Common myeloid progenitor, CD34-positive (primary cell): ENCODE measurements around the gene CD82.

Source experiments
- CTCF ChIA-PET: fragments of 350-600 bp; sonication (Branson Sonifier 250); formaldehyde crosslinking; loops from one replicate; lab custom pipeline; 2021; ENCODE audit warnings: antibody characterized with exemption; lab: Charles Lee
- POLR2A ChIA-PET: fragments of 350-600 bp; sonication (Branson Sonifier 250); formaldehyde crosslinking; loops from one replicate; lab custom pipeline; 2021; ENCODE audit warnings: antibody characterized with exemption; lab: Charles Lee
- DNase-seq, 3 donors: peaks; one replicate each; pipeline versions ENCODE4 v3.0.0 to v3.0.0-alpha.2; 2013
- H3K27ac ChIP-seq, 2 experiments: 1 replicate in 1 of 2; 2 replicates in 1 of 2; pipeline ENCODE4 v1.7.0; 2013; ENCODE audit warnings: inconsistent platforms in 2 of 2, low read length in 2 of 2, mild to moderate bottlenecking in 2 of 2, low read depth in 1 of 2, moderate library complexity in 1 of 2; ENCODE audit not compliant: severe bottlenecking in 2 of 2, insufficient read depth in 1 of 2, poor library complexity in 1 of 2
- H3K27me3 ChIP-seq, 5 experiments: replicated peaks in 2 of 5; 1 replicate in 3 of 5; 2 replicates in 2 of 5; pipeline versions ENCODE4 v1.6.1 to v1.7.0; 2013; ENCODE audit warnings: low read length in 4 of 5, mild to moderate bottlenecking in 2 of 5, moderate library complexity in 2 of 5, inconsistent platforms in 1 of 5; ENCODE audit not compliant: insufficient read depth in 5 of 5, control insufficient read depth in 4 of 5
- H3K36me3 ChIP-seq, 4 experiments: 1 replicate in 2 of 4; 2 replicates in 2 of 4; pipeline versions ENCODE4 v1.6.1 to v1.7.0; 2013; ENCODE audit warnings: low read length in 3 of 4, control low read depth in 1 of 4, mild to moderate bottlenecking in 1 of 4; ENCODE audit not compliant: control insufficient read depth in 4 of 4, insufficient read depth in 4 of 4
- H3K4me1 ChIP-seq, 4 experiments: 1 replicate in 3 of 4; 2 replicates in 1 of 4; pipeline versions ENCODE4 v1.6.1 to v1.7.1; 2013; ENCODE audit warnings: low read length in 3 of 4, mild to moderate bottlenecking in 3 of 4, control low read depth in 1 of 4, inconsistent platforms in 1 of 4, moderate library complexity in 1 of 4; ENCODE audit not compliant: control insufficient read depth in 4 of 4, insufficient read depth in 4 of 4; ENCODE audit errors: control extremely low read depth in 1 of 4
- H3K4me3 ChIP-seq, 7 experiments: 1 replicate in 4 of 7; 2 replicates in 3 of 7; pipeline versions ENCODE4 v1.5.1 to v1.7.0; 2013; ENCODE audit warnings: mild to moderate bottlenecking in 7 of 7, low read length in 6 of 7, moderate library complexity in 6 of 7, inconsistent platforms in 2 of 7, low read depth in 2 of 7, control low read depth in 1 of 7; ENCODE audit not compliant: insufficient read depth in 4 of 7, control insufficient read depth in 1 of 7; ENCODE audit errors: extremely low read depth in 1 of 7
- H3K9me3 ChIP-seq, 5 experiments: 1 replicate in 4 of 5; 2 replicates in 1 of 5; pipeline versions ENCODE4 v1.6.1 to v1.7.1; 2013; ENCODE audit warnings: low read length in 4 of 5, mild to moderate bottlenecking in 2 of 5, inconsistent platforms in 1 of 5, low read depth in 1 of 5, moderate library complexity in 1 of 5; ENCODE audit not compliant: control insufficient read depth in 4 of 5, insufficient read depth in 2 of 5; ENCODE audit errors: control extremely low read depth in 1 of 5
- WGBS: methylation state at CpG from one replicate; pipeline ENCODE4 v1.1.5; 2013; ENCODE audit not compliant: insufficient coverage; 5-methylcytosine and 5-hydroxymethylcytosine counted together

CD82 gene

GRCh38 chr11:44631831-44632230, 66.4 kb downstream of the CD82 start:
- H3K4me1 ChIP-seq, result no peaks in the 10 kb centered on the region
- 93% methylated on average over 4 of the region's 6 CpGs for WGBS
- H3K27me3 ChIP-seq, result peaks cover 0 to 2% (median 0%) of the 10 kb centered on the region in 5 experiments
- H3K9me3 ChIP-seq, result no peaks in the 10 kb centered on the region
- no peak for DNase-seq
- ChIA-PET CTCF (interaction anchor here (0.7 to 2.7 kb wide), 8 partner anchors 10 to 261 kb away, joined by 3 to 12 read pairs (median 4); no protein-coding TSS in a partner anchor), POLR2A (interaction anchor here (0.8 kb wide), 1 partner anchor 89 kb away, joined by 3 read pairs; no protein-coding TSS in a partner anchor)
- no peaks in the 10 kb centered on the region for H3K36me3 ChIP-seq
- no peak overlapping the region for H3K27ac ChIP-seq
- H3K4me3 ChIP-seq, result no peak overlapping the region

DNA sequence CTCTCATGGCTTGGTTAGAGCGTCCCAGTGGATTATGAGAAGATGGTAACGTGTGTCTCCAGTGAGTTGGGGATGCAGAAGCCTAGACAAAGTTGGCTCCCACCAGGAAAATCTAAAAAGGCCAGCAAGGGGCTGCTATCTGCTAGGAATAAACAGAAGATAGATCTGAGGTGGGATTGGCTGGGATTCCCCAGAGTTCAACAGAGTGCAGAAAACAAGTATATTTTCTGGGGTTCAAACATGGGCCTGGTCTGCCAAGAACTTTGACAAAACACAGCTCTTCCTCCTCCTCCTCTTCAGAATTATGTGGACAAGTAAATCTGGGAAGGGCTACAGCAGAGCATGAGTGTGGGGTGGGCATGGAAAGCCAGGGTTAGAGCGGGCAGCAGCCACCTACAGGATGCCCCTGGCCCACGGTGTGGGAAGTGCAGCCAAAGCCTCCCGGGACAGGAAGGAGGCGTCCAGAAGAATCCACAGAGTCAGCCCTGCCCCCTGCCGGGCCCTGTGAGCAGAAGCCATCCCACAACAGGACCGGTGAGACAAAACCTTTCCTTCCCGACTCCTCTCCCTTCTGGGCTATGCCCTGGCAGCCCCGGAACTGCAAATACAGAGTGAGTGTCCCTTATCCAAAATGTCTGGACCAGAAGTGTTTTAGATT, 67.1 kb downstream of the CD82 start:
- Histone ChIP-seq H3K9me3 (no peaks in the 10 kb centered on the region), H3K27ac (no peak overlapping the region), H3K4me1 (no peaks in the 10 kb centered on the region), H3K4me3 (no peak overlapping the region), H3K27me3 (peaks cover 0 to 2% (median 0%) of the 10 kb centered on the region in 5 experiments), H3K36me3 (no peaks in the 10 kb centered on the region)
- DNase-seq, result peak in 2 of 3 donors; percentile 37 to 47
- ChIA-PET POLR2A (interaction anchor here (0.6 to 0.8 kb wide), 2 partner anchors 14 to 88 kb away, joined by 3 read pairs; no protein-coding TSS in a partner anchor), CTCF (interaction anchor here (0.7 to 2.7 kb wide), 9 partner anchors 8 to 279 kb away, joined by 3 to 12 read pairs (median 4); no protein-coding TSS in a partner anchor)
- WGBS, result 44% methylated on average over 7 of the region's 10 CpGs

- no peaks in the 10 kb centered on the region for H3K4me1 ChIP-seq
- no peak overlapping the region for H3K4me3 ChIP-seq
- DNase-seq, result peak in 2 of 3 donors; percentile 41 to 44
- ChIA-PET POLR2A (no interaction called here), CTCF (interaction anchor here (1.2 to 1.4 kb wide), 2 partner anchors 36 to 278 kb away, joined by 3 to 4 read pairs; no protein-coding TSS in a partner anchor)
- 65% methylated on average over 6 of the region's 6 CpGs for WGBS
- H3K27me3 ChIP-seq, result no peaks in the 10 kb centered on the region
- no peak overlapping the region for H3K27ac ChIP-seq
- H3K9me3 ChIP-seq, result no peaks in the 10 kb centered on the region
- no peaks in the 10 kb centered on the region for H3K36me3 ChIP-seq
Measured at GRCh38 chr11:44633641-44634040, 68.2 kb downstream of the CD82 start.

DNA sequence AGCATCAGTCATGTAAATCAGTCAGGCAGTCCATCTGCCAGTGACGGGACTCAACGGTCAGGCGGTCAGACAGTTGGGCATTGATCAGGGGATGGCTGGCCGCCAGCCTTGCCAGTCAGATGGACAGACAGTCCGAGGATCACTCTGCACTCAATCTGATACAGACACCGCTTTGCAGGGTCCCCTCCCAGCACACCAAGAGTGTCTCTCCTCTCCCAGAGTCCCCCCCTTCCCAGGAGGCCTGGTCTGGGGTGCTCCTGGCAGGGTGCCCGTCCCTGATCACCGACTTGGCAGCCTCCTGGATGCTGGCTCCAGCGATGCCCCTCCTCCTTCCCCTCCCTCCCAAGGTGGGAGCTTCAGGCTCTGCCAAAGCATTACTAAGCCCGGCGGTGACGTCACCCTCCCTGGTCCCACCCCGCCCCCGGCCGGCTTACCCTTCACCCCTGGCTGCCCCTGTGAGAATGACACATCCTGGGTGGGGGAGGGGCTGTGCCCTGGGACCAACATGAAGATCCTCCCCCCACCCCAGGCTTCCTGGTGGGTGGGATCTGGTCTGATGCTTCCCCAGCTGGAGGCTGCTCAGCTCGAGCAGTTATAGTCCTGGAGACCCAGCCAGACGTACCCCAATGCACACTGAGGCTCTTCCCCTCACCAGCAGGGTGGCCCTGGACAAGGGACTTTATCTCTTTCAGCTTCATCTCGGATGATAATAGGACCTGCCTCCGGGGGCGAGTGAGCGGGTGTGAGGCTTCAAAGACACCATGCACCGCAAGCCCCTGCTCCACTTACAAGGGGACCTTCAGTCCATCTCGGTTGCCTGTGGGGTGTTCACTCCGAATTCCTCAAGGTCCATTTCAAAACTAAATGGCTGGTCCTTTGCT, 69.2 kb downstream of the CD82 start:
- ChIA-PET CTCF (interaction anchor here (1.0 to 1.2 kb wide), 3 partner anchors 29 to 269 kb away, joined by 3 read pairs; no protein-coding TSS in a partner anchor), POLR2A (no interaction called here)
- Histone ChIP-seq H3K9me3 (no peaks in the 10 kb centered on the region), H3K36me3 (no peaks in the 10 kb centered on the region), H3K4me3 (no peak overlapping the region), H3K27ac (no peak overlapping the region), H3K27me3 (no peaks in the 10 kb centered on the region), H3K4me1 (no peaks in the 10 kb centered on the region)
- 85% methylated on average over 17 of the region's 24 CpGs for WGBS
- peak in 1 of 3 donors; percentile 23 for DNase-seq

GRCh38 chr11:44637487-44637886, 72.0 kb downstream of the CD82 start:
- Histone ChIP-seq H3K4me1 (no peaks in the 10 kb centered on the region), H3K9me3 (peaks cover 0 to 6% (median 4%) of the 10 kb centered on the region in 5 experiments), H3K27me3 (no peaks in the 10 kb centered on the region), H3K4me3 (no peak overlapping the region), H3K27ac (no peak overlapping the region), H3K36me3 (no peaks in the 10 kb centered on the region)
- WGBS, result 100% methylated on average over 1 of the region's 2 CpGs
- ChIA-PET CTCF (no interaction called here), POLR2A (no interaction called here)
- no peak for DNase-seq

DNA sequence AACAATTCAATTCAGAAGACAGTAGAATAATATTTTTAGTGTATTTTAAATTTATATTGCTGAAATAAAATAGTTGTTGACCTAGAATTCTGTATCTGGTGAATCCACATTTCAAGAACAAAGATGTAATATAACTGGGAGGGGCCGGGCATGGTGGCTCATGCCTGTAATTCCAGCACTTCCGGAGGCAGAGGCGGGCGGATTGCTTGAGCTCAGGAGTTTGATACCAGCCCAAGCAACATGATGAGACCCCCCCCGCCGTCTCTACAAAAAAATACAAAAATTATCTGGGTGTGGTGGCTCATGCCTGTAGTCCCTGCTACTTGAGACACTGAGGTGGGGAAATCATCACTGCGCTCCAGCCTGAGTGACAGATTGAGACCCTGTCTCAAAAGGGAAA, 72.6 kb downstream of the CD82 start:
- DNase-seq, result no peak
- Histone ChIP-seq H3K4me3 (no peak overlapping the region), H3K27me3 (no peaks in the 10 kb centered on the region), H3K27ac (no peak overlapping the region), H3K36me3 (no peaks in the 10 kb centered on the region), H3K9me3 (peaks cover 0 to 8% (median 5%) of the 10 kb centered on the region in 5 experiments), H3K4me1 (no peaks in the 10 kb centered on the region)
- WGBS, result 80% methylated on average over 1 of the region's 7 CpGs
- ChIA-PET POLR2A (no interaction called here), CTCF (no interaction called here)
